K562 (cell line): ENCODE results near the gene FLOT2. TPM values are rescaled to one million over a fixed set of nuclear protein-coding genes. Genes with fewer than 3 reads are reported as not detected.
A peak's percentile ranks its signal among the peaks of the same experiment; 100 is the strongest.

Experiments used
- CLOCK ChIP-seq: fragments of 250-450 bp; sonication (Bioruptor Pico); IDR thresholded peaks from 2 replicates; pipeline ENCODE4 v1.4.0; 2020; ENCODE audit warnings: mild to moderate bottlenecking, moderate library complexity, borderline replicate concordance
- HNRNPL ChIP-seq: fragments of 200-400 bp; formaldehyde crosslinking; IDR thresholded peaks from 2 replicates; pipeline ENCODE4 v1.6.1; 2017; ENCODE audit warnings: low read depth, mild to moderate bottlenecking, low read length
- MXI1 ChIP-seq: IDR thresholded peaks from 2 replicates; pipeline ENCODE4 v1.6.1; 2011; ENCODE audit warnings: low read depth, mild to moderate bottlenecking, improper control_type of control experiment, low read length
- PHF20 ChIP-seq: fragments of 450-650 bp; IDR thresholded peaks from 2 replicates; pipeline ENCODE4 v1.6.1; 2018; ENCODE audit not compliant: partially characterized antibody
- PKNOX1 ChIP-seq: fragments of 450-650 bp; IDR thresholded peaks from 2 replicates; pipeline ENCODE4 v1.6.1; 2016
- PTBP1 ChIP-seq: fragments of 200-400 bp; formaldehyde crosslinking; IDR thresholded peaks from 2 replicates; pipeline ENCODE4 v1.6.1; 2017; ENCODE audit warnings: low read depth, low read length
- RBM15 ChIP-seq: fragments of 200-400 bp; formaldehyde crosslinking; IDR thresholded peaks from 2 replicates; pipeline ENCODE4 v1.6.1; 2018; ENCODE audit warnings: mild to moderate bottlenecking, low read length, moderate library complexity; ENCODE audit not compliant: insufficient read depth
- SAFB2 ChIP-seq: fragments of 200-400 bp; formaldehyde crosslinking; IDR thresholded peaks from 2 replicates; pipeline ENCODE4 v1.6.1; 2018; ENCODE audit warnings: borderline replicate concordance, low read length, low read depth, moderate library complexity; ENCODE audit not compliant: severe bottlenecking
- SIRT6 ChIP-seq: IDR thresholded peaks from one replicate; pipeline ENCODE4 v1.6.1; 2012; ENCODE audit warnings: low read depth, mild to moderate bottlenecking, control low read depth, inconsistent platforms, low read length, moderate library complexity
- SLC30A9 ChIP-seq: fragments of 250-450 bp; sonication (Bioruptor Pico); IDR thresholded peaks from 2 replicates; pipeline ENCODE4 v1.8.0; 2022; ENCODE audit warnings: mild to moderate bottlenecking, moderate library complexity
- SMARCA4 ChIP-seq: fragments of 450-650 bp; IDR thresholded peaks from 2 replicates; pipeline ENCODE4 v1.6.1; 2016
- SMARCA5 ChIP-seq: fragments of 450-650 bp; IDR thresholded peaks from 2 replicates; pipeline ENCODE4 v1.6.1; 2016
- SP1 ChIP-seq: sonication (generic); formaldehyde crosslinking; IDR thresholded peaks from 2 replicates; pipeline ENCODE4 v1.8.1; 2022; ENCODE audit warnings: mild to moderate bottlenecking, missing genetic modification reagents
- XRCC5 ChIP-seq: fragments of 200-400 bp; formaldehyde crosslinking; IDR thresholded peaks from 2 replicates; pipeline ENCODE4 v1.6.1; 2017; ENCODE audit warnings: low read depth, mild to moderate bottlenecking, low read length
- ZBTB34 ChIP-seq: fragments of 250-450 bp; sonication (Bioruptor Pico); IDR thresholded peaks from 2 replicates; pipeline ENCODE4 v1.8.0; 2021; ENCODE audit warnings: mild to moderate bottlenecking, moderate library complexity
- ZBTB7A ChIP-seq: IDR thresholded peaks from 2 replicates; pipeline ENCODE4 v1.6.1; 2011; ENCODE audit warnings: low read depth, mild to moderate bottlenecking, low read length, moderate library complexity, borderline replicate concordance; ENCODE audit not compliant: control insufficient read depth
- ZNF175 ChIP-seq: fragments of 200-800 bp; sonication (Bioruptor generic); IDR thresholded peaks from 2 replicates; pipeline ENCODE4 v1.6.1; 2016; ENCODE audit warnings: low read depth, mild to moderate bottlenecking, missing genetic modification characterization, missing compliant biosample characterization
- ZNF239 ChIP-seq: fragments of 250-450 bp; sonication (Bioruptor Pico); IDR thresholded peaks from 2 replicates; pipeline ENCODE4 v1.4.0; 2020; ENCODE audit warnings: mild to moderate bottlenecking
- ZNF41 ChIP-seq: fragments of 250-450 bp; sonication (Bioruptor Pico); conservative IDR thresholded peaks from 2 replicates; pipeline ENCODE4 v1.4.0; 2020; ENCODE audit warnings: mild to moderate bottlenecking
- ZNF584 ChIP-seq: fragments of 200-800 bp; sonication (Bioruptor generic); IDR thresholded peaks from 2 replicates; pipeline ENCODE4 v1.6.1; 2016; ENCODE audit warnings: low read depth, mild to moderate bottlenecking, missing genetic modification characterization, missing compliant biosample characterization
- ZNF639 ChIP-seq, 2 experiments: fragments of 200-800 bp in 1 of 2; sonication (Bioruptor generic) in 1 of 2; sonication (generic) in 1 of 2; formaldehyde crosslinking in 1 of 2; IDR thresholded peaks in 1 of 2; conservative IDR thresholded peaks in 1 of 2; 2 replicates each; pipeline versions ENCODE4 v1.5.0 to v1.6.1; 2016 to 2020; ENCODE audit warnings: missing compliant biosample characterization in 1 of 2, missing genetic modification characterization in 1 of 2, missing genetic modification reagents in 1 of 2
- polyA plus RNA-seq, 8 experiments: library from polyadenylated mRNA; depleted of rRNA in 4 of 8; stranded (reverse) in 5 of 8; unstranded in 3 of 8; fragments of >200 nt; fragmentation: Nextera tagmentation in 2 of 8; fragmentation: Illumina TruSeq in 1 of 8; extraction: Ambion mirVana in 2 of 8; extraction: Trizol in 1 of 8; gene quantifications; 2 replicates each; pipeline versions ENCODE4 v1.2.1 to v1.2.3, GENCODE V29; 2011 to 2014; ENCODE audit warnings: inconsistent platforms in 1 of 8, missing spikeins in 1 of 8
- total RNA-seq, 7 experiments: library from RNA; depleted of rRNA in 6 of 7; stranded (reverse); fragments of >200 nt in 6 of 7; fragmentation: Illumina TruSeq in 2 of 7; extraction: Trizol in 2 of 7; gene quantifications; 2 replicates each; pipeline versions ENCODE4 v1.2.1 to v1.2.3, GENCODE V29; 2011 to 2021; ENCODE audit warnings: low replicate concordance in 1 of 7

The FLOT2 gene
- total and polyA plus RNA-seq, 9 of the 15 experiments (the other 6 are each of a cell fraction or from before 2014, with no cell fraction given): 17.5 to 138 (median 41.7) TPM

GRCh38 chr17:28902819-28903545, 5.4 kb upstream of the FLOT2 start, which contains the start of gene DHRS13 (continued):
- TF ChIP-seq CLOCK (CRISPR knock-in tag) (no peak), SMARCA4 (no peak), SAFB2 (no peak), ZBTB34 (CRISPR knock-in tag) (0 out of 2 replicates have a peak, but pooled peaks have one; percentile 23), PHF20 (peak; percentile 27), ZBTB7A (peak; percentile 95), ZNF639 (CRISPR knock-in tag; conservative IDR thresholded peaks at IDR 0.05 in 1 of 2, IDR thresholded peaks at IDR 0.05 in 1 of 2) (peak in 1 of 2 experiments; percentile 90; a peak in 2 of 4 replicates), ZNF41 (CRISPR knock-in tag) (0 out of 2 replicates have a peak, but pooled peaks have one; percentile 67), PKNOX1 (no peak), HNRNPL (peak; percentile 98), SMARCA5 (peak; percentile 59; the same call in 1 of the 2 replicates), SP1 (peak; percentile 88), MXI1 (peak; percentile 87), ZNF175 (CRISPR knock-in tag) (no peak), RBM15 (no peak), XRCC5 (peak; percentile 98), SLC30A9 (CRISPR knock-in tag) (peak; percentile 8; the same call in 1 of the 2 replicates), ZNF239 (CRISPR knock-in tag) (peak; percentile 45; the same call in 1 of the 2 replicates), SIRT6 (no peak), ZNF584 (CRISPR knock-in tag) (0 out of 2 replicates have a peak, but pooled peaks have one; percentile 26), PTBP1 (0 out of 2 replicates have a peak, but pooled peaks have one; percentile 19)
